Stimulated activated CD8-positive, alpha-beta memory T cell treated with anti-CD3 and anti-CD28 coated beads, Interleukin-15, amount 100 ng/mL, for 48 hours (primary cell): Measurements from ENCODE around the gene TEX101.
"Not testable (repeated sequence)": the region's sequence is repeated elsewhere in the genome, so short reads cannot be mapped to it uniquely, and the experiment has no call there.

Experiments
- DNase-seq, 2 donors: peaks; one replicate each; pipeline ENCODE4 v3.0.0-alpha.2; 2020; ENCODE audit warnings: low read depth in 2 of 2

Gene TEX101

DNA sequence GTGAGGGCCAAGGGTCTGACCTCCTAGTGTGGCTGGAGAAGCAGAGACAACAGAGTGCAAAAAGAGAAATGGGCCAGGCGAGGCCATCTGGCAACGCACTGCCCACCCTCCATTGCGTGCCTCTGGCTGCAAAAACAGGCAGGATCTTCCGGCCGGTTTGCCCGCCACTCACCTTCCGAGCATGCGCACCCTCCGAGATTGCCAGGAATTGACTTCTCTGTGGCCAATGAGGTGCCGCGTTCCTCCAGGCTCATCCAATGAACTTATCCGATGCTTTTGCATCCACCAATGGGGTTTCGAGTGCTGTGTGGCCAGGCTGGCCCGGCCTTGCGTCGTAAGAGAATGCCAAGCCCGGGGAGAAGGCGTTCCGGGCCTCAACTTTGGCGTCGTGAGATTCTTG lies at the start of gene TEX101:
TSS of gene TEX101 (plus strand) at position 337 of the 400 bp plus-strand sequence. CDS start 1,030 bp downstream, outside the sequence.
- no peak for DNase-seq

- not testable (repeated sequence) for DNase-seq
Measured at GRCh38 chr19:43365677-43366076, 49.0 kb upstream of the TEX101 start.

- DNase-seq, result no peak
Measured at GRCh38 chr19:43367822-43368221, 46.9 kb upstream of the TEX101 start.

GRCh38 chr19:43368897-43369296 lies 45.8 kb upstream of the TEX101 start:
- not testable (repeated sequence) for DNase-seq

DNA sequence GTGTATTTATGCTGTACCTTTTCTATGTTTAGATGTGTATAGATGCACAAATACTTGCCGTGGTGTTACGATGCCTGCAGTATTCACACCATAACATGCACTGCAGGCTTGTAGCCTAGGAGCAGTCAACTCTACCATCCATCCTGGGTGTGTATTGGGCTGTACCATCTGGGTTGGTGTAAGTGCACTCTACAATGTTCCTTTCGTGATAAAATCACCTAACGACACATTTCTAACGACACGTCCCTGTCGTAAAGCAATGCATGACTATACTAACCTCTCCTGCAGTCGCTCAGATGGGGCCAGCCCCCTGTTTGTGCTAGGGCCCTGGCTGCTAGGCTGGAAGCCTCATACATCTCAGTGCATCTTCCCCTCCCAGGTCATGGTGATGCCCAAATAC lies 42.8 kb upstream of the TEX101 start:
- no peak for DNase-seq

- no peak for DNase-seq
Measured at GRCh38 chr19:43372462-43372861, 42.2 kb upstream of the TEX101 start.

GRCh38 chr19:43377624-43378023 lies 37.1 kb upstream of the TEX101 start:
- not testable (repeated sequence) for DNase-seq

DNA sequence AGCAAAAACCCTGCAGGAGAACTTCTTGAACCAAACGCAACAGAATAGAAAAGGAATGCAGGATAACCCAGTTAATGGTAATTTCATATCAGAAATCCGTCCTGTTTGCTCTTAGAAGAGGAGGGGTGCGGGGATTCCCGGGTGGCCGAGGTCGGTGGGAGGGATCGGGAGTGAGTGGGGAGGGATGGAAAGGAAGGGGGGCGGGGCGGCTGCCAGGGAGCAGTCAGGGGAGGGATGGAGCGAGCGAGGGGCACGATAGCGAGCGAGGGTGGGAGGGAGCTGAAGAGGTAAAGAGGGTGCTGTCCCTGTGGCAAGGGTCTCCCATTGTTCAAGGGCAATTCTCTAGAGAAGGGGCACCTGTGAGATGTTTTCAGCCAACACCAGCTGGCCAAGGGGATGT lies 34.7 kb upstream of the TEX101 start:
- no peak for DNase-seq

- no peak for DNase-seq
Measured at GRCh38 chr19:43380771-43381386, 33.8 kb upstream of the TEX101 start.

- DNase-seq, result not testable (repeated sequence)
Measured at GRCh38 chr19:43382586-43383216, 32.0 kb upstream of the TEX101 start.

- not testable (repeated sequence) for DNase-seq
Measured at GRCh38 chr19:43383254-43383653, 31.4 kb upstream of the TEX101 start.

DNA sequence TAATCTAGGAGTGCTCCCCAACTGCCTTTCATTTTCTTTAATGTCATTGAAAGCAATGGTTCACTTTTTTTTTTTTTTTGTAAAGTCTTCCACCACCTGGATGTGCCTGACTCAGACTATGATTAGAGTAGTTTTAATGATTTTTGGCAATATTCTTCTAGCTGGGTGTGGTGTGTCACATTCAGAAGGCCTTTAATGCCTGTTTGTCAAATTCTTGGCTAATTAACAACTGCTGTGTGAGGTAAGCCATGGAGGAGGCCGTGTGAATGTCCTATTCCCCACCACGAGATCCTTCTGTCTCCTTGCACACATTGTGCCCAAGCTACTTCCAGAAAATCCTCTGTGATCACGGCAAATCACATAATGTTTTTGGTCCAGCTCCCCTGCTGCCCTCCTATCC lies 30.9 kb upstream of the TEX101 start:
- DNase-seq, result not testable (repeated sequence)

GRCh38 chr19:43390903-43391551 lies 23.7 kb upstream of the TEX101 start:
- not testable (repeated sequence) for DNase-seq

- not testable (repeated sequence) for DNase-seq
Measured at GRCh38 chr19:43391552-43391935, 23.1 kb upstream of the TEX101 start.

- DNase-seq, result not testable (repeated sequence)
Measured at GRCh38 chr19:43393501-43393900, 21.2 kb upstream of the TEX101 start.

DNA sequence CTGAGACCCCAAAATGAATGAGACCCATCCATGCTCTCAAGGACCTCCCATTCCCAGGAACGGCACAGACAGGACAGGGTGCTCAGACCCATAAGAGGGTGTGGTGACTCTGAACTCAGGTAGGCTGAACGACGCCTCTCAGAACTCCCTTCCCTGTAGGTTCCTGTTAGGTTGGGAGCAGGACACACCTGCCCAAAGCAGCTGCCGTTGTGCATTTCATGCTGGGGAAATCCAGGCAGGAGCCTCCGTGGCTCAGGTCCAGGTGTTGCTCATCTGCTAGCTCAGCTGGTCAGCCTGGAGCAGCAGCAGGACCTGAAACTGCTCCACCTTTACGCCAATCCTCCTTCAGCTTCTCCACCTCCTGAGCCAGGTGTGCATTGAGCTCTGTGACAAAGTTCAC lies 19.1 kb upstream of the TEX101 start:
- DNase-seq, result no peak

- DNase-seq, result no peak
Measured at GRCh38 chr19:43406297-43406696, 8.4 kb upstream of the TEX101 start.

- DNase-seq, result no peak
Measured at GRCh38 chr19:43407416-43408005, 7.2 kb upstream of the TEX101 start.

DNA sequence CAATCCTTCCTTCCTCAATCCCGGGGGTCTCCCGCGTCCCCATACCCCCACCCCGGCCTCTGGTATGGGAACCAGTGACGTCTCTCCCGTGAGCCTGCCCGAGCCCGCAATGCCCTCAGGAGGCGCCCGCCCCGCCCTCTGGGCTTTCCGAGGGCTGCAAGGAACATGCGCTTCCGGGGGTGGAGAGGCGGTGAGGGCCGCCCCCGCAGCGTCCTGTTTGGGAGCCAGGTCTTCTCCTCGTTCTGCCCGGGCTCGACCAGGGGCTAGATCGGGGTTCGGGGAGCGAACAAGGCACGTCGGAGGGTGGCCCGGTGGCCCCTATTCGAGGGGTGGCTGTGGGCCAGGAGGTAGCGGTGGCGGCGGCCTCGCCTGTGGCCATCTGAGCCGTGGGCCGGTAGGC lies 6.6 kb upstream of the TEX101 start:
- no peak for DNase-seq

DNA sequence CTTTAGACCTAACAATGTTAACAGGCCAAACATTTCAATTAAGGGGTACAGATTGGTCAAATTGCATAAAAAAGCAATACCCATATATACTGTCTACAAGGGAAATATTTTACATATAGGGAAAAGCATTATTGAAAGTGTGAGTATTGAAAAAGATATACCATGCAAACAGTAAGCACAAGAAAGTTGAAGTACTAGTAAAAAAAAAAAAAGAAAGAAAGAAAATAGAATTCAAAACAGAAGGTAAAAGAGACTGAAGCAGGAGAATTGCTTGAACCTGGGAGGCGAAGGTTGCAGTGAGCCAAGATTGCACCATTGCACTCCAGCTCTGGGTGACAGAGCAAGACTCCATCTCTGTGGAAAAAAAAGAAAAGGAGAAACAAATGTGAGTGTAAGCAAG lies 5.3 kb upstream of the TEX101 start:
- DNase-seq, result no peak

- no peak for DNase-seq
Measured at GRCh38 chr19:43412441-43412840, 2.2 kb upstream of the TEX101 start.

GRCh38 chr19:43416951-43417623 lies 2.4 kb downstream of the TEX101 start:
- no peak for DNase-seq
